DND-41 (cell line): ENCODE data around the gene FGF5.

Experiments used
- CTCF ChIP-seq: IDR thresholded peaks from 2 replicates; pipeline ENCODE4 v1.5.1; 2012; ENCODE audit warnings: borderline replicate concordance, low read length, moderate library complexity, mild to moderate bottlenecking; ENCODE audit not compliant: poor library complexity, severe bottlenecking; ENCODE audit errors: extremely low read depth
- EZH2 ChIP-seq: IDR thresholded peaks from 3 replicates; pipeline ENCODE4 v1.6.1; 2012; ENCODE audit warnings: borderline replicate concordance, low read depth, mild to moderate bottlenecking, moderate library complexity, low read length, inconsistent platforms; ENCODE audit not compliant: severe bottlenecking

- TF ChIP-seq CTCF (no peak), EZH2 (no peak)
Measured at GRCh38 chr4:80286451-80286850, 20.0 kb downstream of the FGF5 start.
